ENCODE measurements around the gene UBE2O. TPM values are rescaled to one million over a fixed set of nuclear protein-coding genes. Genes with fewer than 3 reads are reported as not detected.

UBE2O gene
- total and polyA plus RNA-seq, 10 donors, result 7.2 to 55.9 (median 30.4) TPM

- no peaks in the 10 kb centered on the region for H3K27me3 ChIP-seq (replicated peaks in 1 of 7)
- H3K9me3 ChIP-seq, result no peaks in the 10 kb centered on the region
- no peaks in the 10 kb centered on the region for H3K36me3 ChIP-seq
- peaks cover 7 to 24% (median 17%) of the 10 kb centered on the region in 6 donors for H3K4me1 ChIP-seq
- H3K27ac ChIP-seq, result no peak overlapping the region
- no peak overlapping the region for H3K4me3 ChIP-seq
- no peak for TF ChIP-seq CTCF (IDR thresholded peaks at IDR 0.05 in 8 of 11, conservative IDR thresholded peaks at IDR 0.05 in 3 of 11)
- TF ChIP-seq POLR2AphosphoS5 (IDR thresholded peaks at IDR 0.05), result no peak
- no peak for TF ChIP-seq POLR2A (IDR thresholded peaks at IDR 0.05)
- intact Hi-C loops (cut with DNase I; ENCODE audit: low total_unique reads), result no loop called here
- WGBS, 5 donors, result 76 to 87% (median 81%) methylated on average over 21 to 24 of the region's 24 CpGs
- no peak for DNase-seq
Observed at GRCh38 chr17:76462556-76463290, 9.8 kb upstream of the UBE2O start.

GRCh38 chr17:76461765-76462555 lies 9.0 kb upstream of the UBE2O start:
- H3K27ac ChIP-seq, result no peak overlapping the region
- whole genome bisulfite sequencing, 5 donors, result 77 to 85% (median 81%) methylated on average over 11 of the region's 11 CpGs
- intact Hi-C loops (cut with DNase I; ENCODE audit: low total_unique reads), result no loop called here
- H3K4me3 ChIP-seq, result no peak overlapping the region
- no peaks in the 10 kb centered on the region for H3K36me3 ChIP-seq
- TF ChIP-seq POLR2A (IDR thresholded peaks at IDR 0.05) (no peak), POLR2AphosphoS5 (IDR thresholded peaks at IDR 0.05) (no peak), CTCF (IDR thresholded peaks at IDR 0.05 in 8 of 11, conservative IDR thresholded peaks at IDR 0.05 in 3 of 11) (no peak)
- DNase-seq, result no peak
- no peaks in the 10 kb centered on the region for H3K9me3 ChIP-seq
- no peaks in the 10 kb centered on the region for H3K27me3 ChIP-seq (replicated peaks in 1 of 7)
- peaks cover 7 to 16% (median 14%) of the 10 kb centered on the region in 6 donors for H3K4me1 ChIP-seq

DNA sequence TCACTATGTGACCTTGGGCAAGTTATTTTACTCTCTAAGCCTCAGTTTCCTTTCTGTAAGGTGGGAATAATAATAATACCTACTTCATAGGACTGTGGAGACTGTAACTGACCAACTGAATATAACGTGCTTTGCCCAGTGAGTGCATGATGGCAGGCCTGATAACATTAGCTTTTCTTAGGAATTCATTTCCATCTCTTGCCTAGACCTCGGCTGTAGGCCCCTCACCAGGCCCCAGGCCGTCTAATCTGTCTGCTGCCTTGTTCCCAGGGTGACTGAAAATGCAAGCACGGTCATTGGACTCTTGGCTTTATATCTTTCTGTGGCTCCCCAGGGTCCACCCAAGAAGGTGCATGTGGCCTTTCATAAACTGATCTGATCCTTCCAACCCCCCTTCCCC lies 6.7 kb upstream of the UBE2O start:
- Histone ChIP-seq H3K4me1 (no peaks in the 10 kb centered on the region), H3K27ac (no peak overlapping the region), H3K9me3 (no peaks in the 10 kb centered on the region), H3K4me3 (no peak overlapping the region), H3K27me3 (replicated peaks in 1 of 7) (no peaks in the 10 kb centered on the region), H3K36me3 (no peaks in the 10 kb centered on the region)
- no peak for TF ChIP-seq POLR2AphosphoS5 (IDR thresholded peaks at IDR 0.05)
- TF ChIP-seq POLR2A (IDR thresholded peaks at IDR 0.05), result no peak
- no peak for TF ChIP-seq CTCF (IDR thresholded peaks at IDR 0.05 in 8 of 11, conservative IDR thresholded peaks at IDR 0.05 in 3 of 11)
- no peak for DNase-seq
- intact Hi-C loops (cut with DNase I; ENCODE audit: low total_unique reads), result loop anchor here (10.0 kb wide), 1 partner anchor 55 kb away; no protein-coding TSS in a partner anchor
- 77 to 93% (median 82%) methylated on average over 4 of the region's 4 CpGs for WGBS, 5 donors

Data from spleen (tissue), 11 donors.